GM23338 (cell line): ENCODE data around the gene NDNF.

ENCODE experiments used
- EZH2 ChIP-seq: fragments of 200-600 bp; sonication (generic); IDR thresholded peaks from one replicate; pipeline ENCODE4 v1.8.0; 2017; ENCODE audit warnings: antibody characterized with exemption, mild to moderate bottlenecking, low read depth; ENCODE audit not compliant: unreplicated experiment
- EZH2phosphoT487 ChIP-seq: fragments of 200-600 bp; sonication (generic); IDR thresholded peaks from one replicate; pipeline ENCODE4 v1.8.1; 2018; ENCODE audit warnings: antibody characterized with exemption; ENCODE audit not compliant: unreplicated experiment
- POLR2AphosphoS5 ChIP-seq: IDR thresholded peaks from 2 replicates; pipeline ENCODE4 v1.6.1; 2016; ENCODE audit warnings: antibody characterized with exemption, low read depth
- STAT1 ChIP-seq: IDR thresholded peaks from one replicate; pipeline ENCODE4 v1.6.1; 2016; ENCODE audit warnings: antibody characterized with exemption; ENCODE audit not compliant: unreplicated experiment
- ZNF114 ChIP-seq: fragments of 250-450 bp; sonication (Bioruptor Pico); IDR thresholded peaks from 2 replicates; pipeline ENCODE4 v1.5.0; 2020; ENCODE audit warnings: mild to moderate bottlenecking, moderate library complexity
- ZNF331 ChIP-seq: fragments of 250-450 bp; sonication (Bioruptor Pico); IDR thresholded peaks from 2 replicates; pipeline ENCODE4 v1.5.0; 2020; ENCODE audit warnings: low read depth, mild to moderate bottlenecking, moderate library complexity
- TF ChIP-seq, protein P1 (sequence below), 2 experiments: fragments of 200-600 bp in 1 of 2; sonication (generic) in 1 of 2; conservative IDR thresholded peaks; 2 replicates each; pipeline versions ENCODE4 v1.5.1 to v1.6.1; 2016 to 2017; ENCODE audit warnings: antibody characterized with exemption in 2 of 2, low read depth in 2 of 2, mild to moderate bottlenecking in 2 of 2, moderate library complexity in 1 of 2
- TF ChIP-seq, protein P2 (sequence below): fragments of 250-450 bp; sonication (Bioruptor Pico); IDR thresholded peaks from 2 replicates; pipeline ENCODE4 v1.5.0; 2020; ENCODE audit warnings: mild to moderate bottlenecking, moderate library complexity

- TF ChIP-seq EZH2 (no peak), POLR2AphosphoS5 (no peak), EZH2phosphoT487 (no peak), ZNF114 (CRISPR knock-in tag) (no peak), ZNF331 (no peak), STAT1 (no peak)
- TF ChIP-seq, protein P1, sequence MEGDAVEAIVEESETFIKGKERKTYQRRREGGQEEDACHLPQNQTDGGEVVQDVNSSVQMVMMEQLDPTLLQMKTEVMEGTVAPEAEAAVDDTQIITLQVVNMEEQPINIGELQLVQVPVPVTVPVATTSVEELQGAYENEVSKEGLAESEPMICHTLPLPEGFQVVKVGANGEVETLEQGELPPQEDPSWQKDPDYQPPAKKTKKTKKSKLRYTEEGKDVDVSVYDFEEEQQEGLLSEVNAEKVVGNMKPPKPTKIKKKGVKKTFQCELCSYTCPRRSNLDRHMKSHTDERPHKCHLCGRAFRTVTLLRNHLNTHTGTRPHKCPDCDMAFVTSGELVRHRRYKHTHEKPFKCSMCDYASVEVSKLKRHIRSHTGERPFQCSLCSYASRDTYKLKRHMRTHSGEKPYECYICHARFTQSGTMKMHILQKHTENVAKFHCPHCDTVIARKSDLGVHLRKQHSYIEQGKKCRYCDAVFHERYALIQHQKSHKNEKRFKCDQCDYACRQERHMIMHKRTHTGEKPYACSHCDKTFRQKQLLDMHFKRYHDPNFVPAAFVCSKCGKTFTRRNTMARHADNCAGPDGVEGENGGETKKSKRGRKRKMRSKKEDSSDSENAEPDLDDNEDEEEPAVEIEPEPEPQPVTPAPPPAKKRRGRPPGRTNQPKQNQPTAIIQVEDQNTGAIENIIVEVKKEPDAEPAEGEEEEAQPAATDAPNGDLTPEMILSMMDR (conservative IDR thresholded peaks at IDR 0.05; ENCODE audit: low read depth in 2 of 2): no peak
- TF ChIP-seq, protein P2, sequence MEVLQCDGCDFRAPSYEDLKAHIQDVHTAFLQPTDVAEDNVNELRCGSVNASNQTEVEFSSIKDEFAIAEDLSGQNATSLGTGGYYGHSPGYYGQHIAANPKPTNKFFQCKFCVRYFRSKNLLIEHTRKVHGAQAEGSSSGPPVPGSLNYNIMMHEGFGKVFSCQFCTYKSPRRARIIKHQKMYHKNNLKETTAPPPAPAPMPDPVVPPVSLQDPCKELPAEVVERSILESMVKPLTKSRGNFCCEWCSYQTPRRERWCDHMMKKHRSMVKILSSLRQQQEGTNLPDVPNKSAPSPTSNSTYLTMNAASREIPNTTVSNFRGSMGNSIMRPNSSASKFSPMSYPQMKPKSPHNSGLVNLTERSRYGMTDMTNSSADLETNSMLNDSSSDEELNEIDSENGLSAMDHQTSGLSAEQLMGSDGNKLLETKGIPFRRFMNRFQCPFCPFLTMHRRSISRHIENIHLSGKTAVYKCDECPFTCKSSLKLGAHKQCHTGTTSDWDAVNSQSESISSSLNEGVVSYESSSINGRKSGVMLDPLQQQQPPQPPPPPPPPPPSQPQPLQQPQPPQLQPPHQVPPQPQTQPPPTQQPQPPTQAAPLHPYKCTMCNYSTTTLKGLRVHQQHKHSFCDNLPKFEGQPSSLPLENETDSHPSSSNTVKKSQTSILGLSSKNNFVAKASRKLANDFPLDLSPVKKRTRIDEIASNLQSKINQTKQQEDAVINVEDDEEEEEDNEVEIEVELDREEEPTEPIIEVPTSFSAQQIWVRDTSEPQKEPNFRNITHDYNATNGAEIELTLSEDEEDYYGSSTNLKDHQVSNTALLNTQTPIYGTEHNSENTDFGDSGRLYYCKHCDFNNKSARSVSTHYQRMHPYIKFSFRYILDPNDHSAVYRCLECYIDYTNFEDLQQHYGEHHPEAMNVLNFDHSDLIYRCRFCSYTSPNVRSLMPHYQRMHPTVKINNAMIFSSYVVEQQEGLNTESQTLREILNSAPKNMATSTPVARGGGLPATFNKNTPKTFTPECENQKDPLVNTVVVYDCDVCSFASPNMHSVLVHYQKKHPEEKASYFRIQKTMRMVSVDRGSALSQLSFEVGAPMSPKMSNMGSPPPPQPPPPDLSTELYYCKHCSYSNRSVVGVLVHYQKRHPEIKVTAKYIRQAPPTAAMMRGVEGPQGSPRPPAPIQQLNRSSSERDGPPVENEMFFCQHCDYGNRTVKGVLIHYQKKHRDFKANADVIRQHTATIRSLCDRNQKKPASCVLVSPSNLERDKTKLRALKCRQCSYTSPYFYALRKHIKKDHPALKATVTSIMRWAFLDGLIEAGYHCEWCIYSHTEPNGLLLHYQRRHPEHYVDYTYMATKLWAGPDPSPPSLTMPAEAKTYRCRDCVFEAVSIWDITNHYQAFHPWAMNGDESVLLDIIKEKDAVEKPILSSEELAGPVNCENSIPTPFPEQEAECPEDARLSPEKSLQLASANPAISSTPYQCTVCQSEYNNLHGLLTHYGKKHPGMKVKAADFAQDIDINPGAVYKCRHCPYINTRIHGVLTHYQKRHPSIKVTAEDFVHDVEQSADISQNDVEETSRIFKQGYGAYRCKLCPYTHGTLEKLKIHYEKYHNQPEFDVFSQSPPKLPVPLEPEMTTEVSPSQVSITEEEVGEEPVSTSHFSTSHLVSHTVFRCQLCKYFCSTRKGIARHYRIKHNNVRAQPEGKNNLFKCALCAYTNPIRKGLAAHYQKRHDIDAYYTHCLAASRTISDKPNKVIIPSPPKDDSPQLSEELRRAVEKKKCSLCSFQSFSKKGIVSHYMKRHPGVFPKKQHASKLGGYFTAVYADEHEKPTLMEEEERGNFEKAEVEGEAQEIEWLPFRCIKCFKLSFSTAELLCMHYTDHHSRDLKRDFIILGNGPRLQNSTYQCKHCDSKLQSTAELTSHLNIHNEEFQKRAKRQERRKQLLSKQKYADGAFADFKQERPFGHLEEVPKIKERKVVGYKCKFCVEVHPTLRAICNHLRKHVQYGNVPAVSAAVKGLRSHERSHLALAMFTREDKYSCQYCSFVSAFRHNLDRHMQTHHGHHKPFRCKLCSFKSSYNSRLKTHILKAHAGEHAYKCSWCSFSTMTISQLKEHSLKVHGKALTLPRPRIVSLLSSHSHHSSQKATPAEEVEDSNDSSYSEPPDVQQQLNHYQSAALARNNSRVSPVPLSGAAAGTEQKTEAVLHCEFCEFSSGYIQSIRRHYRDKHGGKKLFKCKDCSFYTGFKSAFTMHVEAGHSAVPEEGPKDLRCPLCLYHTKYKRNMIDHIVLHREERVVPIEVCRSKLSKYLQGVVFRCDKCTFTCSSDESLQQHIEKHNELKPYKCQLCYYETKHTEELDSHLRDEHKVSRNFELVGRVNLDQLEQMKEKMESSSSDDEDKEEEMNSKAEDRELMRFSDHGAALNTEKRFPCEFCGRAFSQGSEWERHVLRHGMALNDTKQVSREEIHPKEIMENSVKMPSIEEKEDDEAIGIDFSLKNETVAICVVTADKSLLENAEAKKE (CRISPR knock-in tag): no peak
These were observed 22.1 kb upstream of the NDNF start for GRCh38 chr4:121094297-121094966.
